VCaP (cell line): ENCODE measurements around the gene LARGE2.

Source experiments
- H3K27ac ChIP-seq: fragments of 450-650 bp; 2 replicates; pipeline ENCODE4 v1.5.1; 2017
- CTCF ChIP-seq: fragments of 450-650 bp; conservative IDR thresholded peaks from 2 replicates; pipeline ENCODE4 v1.5.1; 2017; ENCODE audit warnings: mild to moderate bottlenecking, moderate library complexity

The LARGE2 gene

GRCh38 chr11:45929486-45930030 is 7.1 kb downstream of the LARGE2 start:
- peak overlapping the region; percentile 24 for H3K27ac ChIP-seq
- no peak for TF ChIP-seq CTCF

- no peak for TF ChIP-seq CTCF
- peak overlapping the region; percentile 24 for H3K27ac ChIP-seq
Measured at GRCh38 chr11:45930031-45930794, 7.8 kb downstream of the LARGE2 start.

GRCh38 chr11:45930951-45931570 is 8.6 kb downstream of the LARGE2 start:
- H3K27ac ChIP-seq = peak overlapping the region; percentile 24; the same call in 1 of the 2 replicates

GRCh38 chr11:45931739-45932138 is 9.3 kb downstream of the LARGE2 start:
- peak overlapping the region; percentile 72 for H3K27ac ChIP-seq
- no peak for TF ChIP-seq CTCF

More at GRCh38 chr11:45930951-45931570, 8.6 kb downstream of the LARGE2 start:
- no peak for TF ChIP-seq CTCF

GRCh38 chr11:45932217-45932616 is 9.8 kb downstream of the LARGE2 start:
- TF ChIP-seq CTCF = no peak
- H3K27ac ChIP-seq = peak overlapping the region; percentile 72

GRCh38 chr11:45933131-45933831 is 10.8 kb downstream of the LARGE2 start:
- no peak for TF ChIP-seq CTCF
- peak overlapping the region; percentile 72 for H3K27ac ChIP-seq
